ENCODE data around the gene SNX6.
"Not testable (repeated sequence)": the region's sequence is repeated elsewhere in the genome, so short reads cannot be mapped to it uniquely, and the experiment has no call there.

SNX6 gene

GRCh38 chr14:34634360-34634771 lies 4.4 kb upstream of the SNX6 start:
- DNase-seq (ENCODE audit: low read depth in 2 of 2): not testable (repeated sequence)

GRCh38 chr14:34633742-34634141 lies 3.8 kb upstream of the SNX6 start:
- DNase-seq (ENCODE audit: low read depth in 2 of 2): no peak

- no peak for DNase-seq (ENCODE audit: low read depth in 2 of 2)
Measured at GRCh38 chr14:34632411-34632978, 2.5 kb upstream of the SNX6 start.

GRCh38 chr14:34629344-34629656 lies 648 bp downstream of the SNX6 start:
- DNase-seq (ENCODE audit: low read depth in 2 of 2): no peak

DNA sequence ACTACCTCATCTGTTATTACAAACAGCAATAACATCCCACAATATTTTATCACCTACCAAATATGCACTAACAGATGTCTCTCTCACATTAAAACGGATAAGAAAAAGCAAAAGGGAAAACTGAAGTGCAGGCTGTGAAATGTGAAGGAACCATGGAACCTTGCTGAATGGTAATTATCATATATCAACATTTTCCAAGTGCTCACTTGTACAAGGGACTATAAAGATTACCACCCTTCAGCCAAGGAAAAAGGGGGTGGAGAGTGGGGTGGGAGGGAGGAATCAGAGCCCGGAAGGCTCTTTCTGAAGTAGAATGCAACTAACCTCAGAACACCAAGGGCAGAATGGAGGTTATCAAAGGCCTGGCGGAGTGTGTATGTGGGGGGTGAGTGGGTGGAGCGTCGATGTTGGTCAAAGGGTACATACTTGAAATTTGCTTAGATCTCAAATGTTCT lies 1.2 kb downstream of the SNX6 start:
- peak in 1 of 2 donors; percentile 5 for DNase-seq (ENCODE audit: low read depth in 2 of 2)

DNA sequence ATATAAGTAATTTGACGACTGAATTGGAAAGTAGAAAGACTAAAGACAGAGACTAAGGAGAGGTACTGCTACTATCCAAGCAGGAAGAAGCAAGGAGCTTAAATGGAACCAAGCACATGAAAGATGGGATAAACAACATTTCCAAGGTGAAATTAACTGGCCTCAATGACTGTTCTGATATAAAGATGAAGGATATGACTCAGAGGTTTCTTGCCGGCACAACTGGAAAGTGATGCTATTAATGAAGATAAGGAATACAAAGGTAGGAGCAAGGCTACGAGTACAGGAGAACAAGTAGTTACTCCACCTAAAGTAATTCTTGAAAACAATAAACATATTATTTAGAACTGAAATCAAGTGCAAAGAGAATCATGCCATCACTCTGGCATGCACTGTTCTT lies 6.4 kb downstream of the SNX6 start:
- no peak for DNase-seq (ENCODE audit: low read depth in 2 of 2)

DNA sequence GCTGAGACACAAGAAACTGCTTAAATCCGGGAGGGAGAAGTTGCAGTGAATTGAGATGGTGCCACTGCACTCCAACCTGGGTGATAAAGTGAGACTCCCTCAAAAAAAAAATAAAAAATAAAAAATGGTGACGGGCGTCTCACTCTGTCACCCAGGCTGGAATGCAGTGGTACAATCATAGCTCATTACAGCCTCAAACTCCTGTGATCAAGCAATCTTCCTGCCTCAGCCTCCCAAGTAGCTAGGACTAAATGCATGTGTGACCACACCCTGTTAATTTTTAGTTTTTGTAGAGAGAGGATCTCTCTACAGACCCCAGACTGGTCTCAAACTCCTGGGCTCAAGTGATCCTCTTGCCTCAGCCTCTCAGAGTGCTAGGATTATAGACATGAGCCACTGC lies 9.1 kb downstream of the SNX6 start:
- DNase-seq (ENCODE audit: low read depth in 2 of 2): no peak

DNA sequence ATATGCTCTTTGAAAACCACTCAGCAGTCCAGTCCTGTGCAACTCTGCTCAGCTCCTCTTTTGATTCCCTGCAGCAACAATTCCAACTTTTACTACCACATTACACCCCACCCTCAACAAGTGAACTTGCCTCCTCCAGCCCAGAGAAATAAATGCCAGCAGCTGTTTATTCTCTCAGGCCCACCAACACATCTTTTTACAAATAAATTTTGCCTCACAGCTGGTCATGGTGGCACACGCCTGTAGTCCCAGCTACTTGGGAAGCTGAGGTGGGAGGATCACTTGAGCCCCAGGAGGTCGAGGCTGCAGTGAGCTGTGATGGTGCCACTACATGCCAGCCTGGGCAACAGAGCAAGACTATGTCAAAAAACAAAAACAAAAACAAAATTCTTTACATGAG lies 9.8 kb downstream of the SNX6 start:
- no peak for DNase-seq (ENCODE audit: low read depth in 2 of 2)

DNA sequence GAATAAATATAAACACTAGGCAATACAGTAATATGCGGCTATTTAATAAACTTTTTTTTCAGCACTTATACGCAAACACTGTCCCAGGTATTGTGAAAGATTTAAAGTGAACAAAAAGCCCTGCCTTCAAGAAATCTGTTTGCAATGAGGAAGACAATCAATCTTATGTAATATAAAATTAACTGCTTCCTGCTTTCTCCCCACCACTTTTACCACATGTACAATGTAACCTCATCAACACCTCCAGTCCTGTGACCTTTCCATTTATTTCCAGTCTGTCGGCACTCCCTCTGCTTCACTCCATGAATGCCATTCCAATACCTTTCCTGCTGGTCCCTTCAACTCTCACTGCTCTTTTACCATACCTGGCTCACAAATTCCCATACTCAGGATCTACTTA lies 10.5 kb downstream of the SNX6 start:
- no peak for DNase-seq (ENCODE audit: low read depth in 2 of 2)

DNA sequence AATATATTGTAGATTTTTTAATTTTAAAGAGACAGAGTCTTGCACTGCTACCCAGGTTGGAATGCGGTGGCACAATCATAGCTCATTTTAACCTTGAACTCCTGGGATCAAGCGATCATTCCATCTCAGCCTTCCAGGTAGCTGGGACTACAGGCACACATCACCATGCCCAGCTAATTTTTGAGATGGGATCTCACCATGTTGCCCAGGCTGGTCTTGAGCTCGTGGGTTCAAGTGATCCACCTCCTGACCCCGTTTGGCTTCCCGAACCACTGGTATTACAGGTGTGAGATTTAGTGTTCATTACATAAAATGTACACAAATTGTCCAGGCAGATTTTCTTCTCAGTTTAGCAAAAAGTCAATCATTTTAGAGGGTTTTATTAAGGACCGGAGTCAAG lies 13.6 kb downstream of the SNX6 start:
- no peak for DNase-seq (ENCODE audit: low read depth in 2 of 2)

DNA sequence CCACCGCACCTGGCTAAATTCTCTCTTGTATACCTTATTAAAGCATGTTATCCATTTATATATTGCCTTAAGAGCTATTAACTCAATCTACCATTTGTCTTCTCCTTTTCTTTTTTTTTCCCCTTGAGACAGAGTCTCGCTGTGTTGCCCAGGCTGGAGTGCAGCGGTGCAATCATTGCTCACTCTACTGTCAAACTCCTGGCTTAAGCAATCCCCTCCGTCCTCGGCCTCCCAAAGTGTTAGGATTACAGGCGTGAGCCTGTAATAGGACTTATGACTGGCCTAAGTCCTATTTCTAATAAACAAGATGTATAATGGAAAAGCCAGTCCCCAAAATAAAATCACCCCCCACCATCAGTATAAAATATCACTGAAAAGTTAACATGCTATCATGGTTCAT lies 14.4 kb downstream of the SNX6 start:
- DNase-seq (ENCODE audit: low read depth in 2 of 2): no peak

GRCh38 chr14:34614638-34615037 lies 15.3 kb downstream of the SNX6 start:
- no peak for DNase-seq (ENCODE audit: low read depth in 2 of 2)

GRCh38 chr14:34610101-34610500 lies 19.8 kb downstream of the SNX6 start:
- no peak for DNase-seq (ENCODE audit: low read depth in 2 of 2)

DNA sequence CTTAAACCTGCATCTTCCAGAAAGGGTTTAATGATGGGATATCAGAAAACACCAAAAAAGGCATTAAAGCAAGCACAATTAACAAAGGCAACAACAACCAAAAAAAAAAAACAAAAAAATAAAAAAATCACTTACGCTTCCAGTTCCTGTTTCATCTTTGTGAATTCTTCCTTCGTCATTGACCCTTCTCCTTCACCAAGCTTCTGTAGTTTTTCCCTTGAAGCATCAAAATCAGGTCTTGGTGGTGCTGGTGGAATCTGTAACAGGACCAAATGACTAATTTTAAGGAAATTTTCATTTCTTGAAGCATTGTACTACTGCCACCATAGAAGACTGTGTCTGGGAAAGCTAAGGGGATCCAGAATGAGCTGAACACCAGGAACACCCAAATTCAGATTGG lies 24.5 kb downstream of the SNX6 start:
- DNase-seq (ENCODE audit: low read depth in 2 of 2): no peak

GRCh38 chr14:34604995-34605394 lies 25.0 kb downstream of the SNX6 start:
- no peak for DNase-seq (ENCODE audit: low read depth in 2 of 2)

DNA sequence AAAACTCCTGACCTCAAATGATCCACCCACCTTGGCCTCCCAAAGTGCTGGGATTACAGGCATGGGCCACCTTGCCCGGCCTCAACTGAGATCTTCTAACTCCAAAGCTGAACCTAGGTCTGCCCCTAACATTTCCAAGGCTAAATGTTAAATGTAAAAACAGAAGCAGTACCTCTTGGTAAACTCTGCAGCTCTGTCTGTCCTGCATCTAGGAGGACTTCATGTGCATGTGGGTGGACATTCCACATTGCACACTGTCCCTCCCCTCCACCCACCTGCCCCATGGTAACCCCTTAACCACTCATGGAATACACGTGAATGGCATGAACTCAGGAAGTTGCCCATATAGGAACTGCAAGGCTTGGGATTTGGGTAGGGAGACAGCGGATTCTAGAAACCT lies 33.1 kb downstream of the SNX6 start:
- DNase-seq (ENCODE audit: low read depth in 2 of 2): no peak

GRCh38 chr14:34593740-34594375 lies 36.1 kb downstream of the SNX6 start:
- no peak for DNase-seq (ENCODE audit: low read depth in 2 of 2)

- no peak for DNase-seq (ENCODE audit: low read depth in 2 of 2)
Measured at GRCh38 chr14:34592623-34593022, 37.3 kb downstream of the SNX6 start.

- DNase-seq (ENCODE audit: low read depth in 2 of 2): no peak
Measured at GRCh38 chr14:34583525-34583924, 46.4 kb downstream of the SNX6 start.

- no peak for DNase-seq (ENCODE audit: low read depth in 2 of 2)
Measured at GRCh38 chr14:34582117-34582680, 47.7 kb downstream of the SNX6 start.

DNA sequence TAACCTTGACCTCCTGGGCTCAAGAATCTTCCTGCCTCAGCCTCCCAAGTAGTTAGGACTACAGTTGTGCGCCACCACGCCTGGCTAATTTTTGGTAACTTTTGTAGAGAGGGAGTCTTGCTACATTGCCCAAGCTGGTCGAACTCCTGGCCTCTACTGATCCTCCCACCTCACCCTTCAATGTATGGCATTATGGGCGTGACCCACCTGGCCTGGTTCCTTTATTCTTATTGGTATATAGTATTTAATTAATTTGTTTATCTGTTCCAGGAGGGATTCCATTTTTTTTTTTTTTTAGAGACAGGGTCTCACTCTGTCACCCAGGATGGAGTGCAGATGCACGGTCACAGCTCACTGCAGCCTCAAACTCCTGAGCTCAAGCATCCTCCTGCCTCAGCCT lies 49.6 kb downstream of the SNX6 start:
- no peak for DNase-seq (ENCODE audit: low read depth in 2 of 2)

DNA sequence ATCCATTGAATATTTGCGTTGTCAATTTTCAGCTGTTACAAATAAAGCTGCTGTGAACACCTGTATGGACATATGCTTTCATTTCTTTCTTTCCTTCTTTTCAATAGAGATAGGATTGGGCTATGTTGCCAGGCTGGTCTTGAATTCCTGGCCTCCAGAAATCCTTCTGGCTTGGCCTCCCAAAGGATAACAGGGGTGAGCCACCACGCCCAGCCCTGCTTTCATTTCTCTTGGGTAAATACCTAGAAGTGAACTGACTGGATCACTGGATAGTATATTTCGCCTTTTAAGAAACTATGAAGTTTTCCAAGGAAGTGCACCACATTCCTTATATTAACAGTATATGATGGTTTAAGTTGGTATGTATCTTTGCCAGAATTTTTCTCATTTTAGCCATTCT lies 58.2 kb downstream of the SNX6 start:
- DNase-seq (ENCODE audit: low read depth in 2 of 2): no peak

- DNase-seq (ENCODE audit: low read depth in 2 of 2): no peak
Measured at GRCh38 chr14:34569750-34570149, 60.2 kb downstream of the SNX6 start.

DNA sequence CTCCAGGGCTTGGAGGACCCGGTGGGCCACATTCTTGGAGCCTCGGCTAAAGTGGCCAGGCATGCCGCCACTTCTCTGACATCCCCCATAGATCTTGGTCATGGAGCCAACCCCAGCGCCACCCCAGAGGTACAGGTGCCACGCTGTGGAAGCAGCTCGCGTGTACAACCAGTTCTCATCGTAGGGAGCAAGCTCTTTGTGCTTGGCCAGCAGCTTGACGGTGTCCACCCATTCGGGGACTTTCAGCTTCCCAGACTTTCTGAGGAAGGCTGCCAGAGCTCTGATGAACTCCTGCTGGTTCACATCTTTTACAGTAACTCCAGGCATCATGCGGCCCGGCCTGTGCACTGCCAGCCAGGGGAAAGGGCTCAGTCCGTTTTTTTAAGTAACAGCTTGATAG lies 61.1 kb downstream of the SNX6 start:
- DNase-seq (ENCODE audit: low read depth in 2 of 2): no peak

Data from stimulated activated CD8-positive, alpha-beta memory T cell treated with anti-CD3 and anti-CD28 coated beads, Interleukin-15, amount 100 ng/mL, for 48 hours (primary cell).